GM13977 (cell line): ENCODE data around the gene NIPBL.
"Not testable (repeated sequence)": the region's sequence is repeated elsewhere in the genome, so short reads cannot be mapped to it uniquely, and the experiment has no call there.

Source experiments
- DNase-seq: peaks from one replicate; pipeline ENCODE4 v3.0.0; 2012; ENCODE audit warnings: low spot score
- in situ Hi-C: fragments of 300-500 bp; cut with MboI; formaldehyde crosslinking; loops from one replicate; pipeline ENCODE4 v1.12.0; 2022; ENCODE audit warnings: low sequenced_read_pairs, low pct_unique_long_range_greater_than_20kb, mixed read lengths, inconsistent platforms; ENCODE audit not compliant: unreplicated experiment
- TF ChIP-seq, protein P1 (sequence below): IDR thresholded peaks from 2 replicates; pipeline ENCODE4 v1.5.1; 2012; ENCODE audit warnings: mild to moderate bottlenecking, control low read depth; ENCODE audit not compliant: insufficient read depth; ENCODE audit errors: extremely low read depth, missing control alignments

NIPBL gene

DNA sequence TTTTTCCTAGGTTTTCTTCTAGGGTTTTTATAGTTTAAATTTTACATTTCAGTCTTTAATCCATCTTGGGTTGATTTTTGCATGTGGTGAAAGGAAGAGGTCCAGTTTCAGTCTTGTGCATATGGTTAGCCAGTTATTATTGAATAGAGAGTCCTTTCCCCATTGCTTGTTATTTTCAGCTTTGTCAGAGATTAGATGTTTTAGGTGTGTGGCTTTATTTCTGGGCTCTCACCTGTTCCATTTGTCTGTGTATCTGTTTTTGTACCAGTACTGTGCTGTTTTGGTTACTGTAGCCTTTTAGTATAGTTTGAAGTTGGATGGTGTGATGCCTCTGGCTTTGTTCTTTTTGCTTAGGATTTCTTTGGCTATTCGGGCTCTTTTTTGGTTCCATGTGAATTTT lies 25.8 kb downstream of the NIPBL start:
- in situ Hi-C loops: no loop called here
- DNase-seq: no peak
- TF ChIP-seq, protein P1, sequence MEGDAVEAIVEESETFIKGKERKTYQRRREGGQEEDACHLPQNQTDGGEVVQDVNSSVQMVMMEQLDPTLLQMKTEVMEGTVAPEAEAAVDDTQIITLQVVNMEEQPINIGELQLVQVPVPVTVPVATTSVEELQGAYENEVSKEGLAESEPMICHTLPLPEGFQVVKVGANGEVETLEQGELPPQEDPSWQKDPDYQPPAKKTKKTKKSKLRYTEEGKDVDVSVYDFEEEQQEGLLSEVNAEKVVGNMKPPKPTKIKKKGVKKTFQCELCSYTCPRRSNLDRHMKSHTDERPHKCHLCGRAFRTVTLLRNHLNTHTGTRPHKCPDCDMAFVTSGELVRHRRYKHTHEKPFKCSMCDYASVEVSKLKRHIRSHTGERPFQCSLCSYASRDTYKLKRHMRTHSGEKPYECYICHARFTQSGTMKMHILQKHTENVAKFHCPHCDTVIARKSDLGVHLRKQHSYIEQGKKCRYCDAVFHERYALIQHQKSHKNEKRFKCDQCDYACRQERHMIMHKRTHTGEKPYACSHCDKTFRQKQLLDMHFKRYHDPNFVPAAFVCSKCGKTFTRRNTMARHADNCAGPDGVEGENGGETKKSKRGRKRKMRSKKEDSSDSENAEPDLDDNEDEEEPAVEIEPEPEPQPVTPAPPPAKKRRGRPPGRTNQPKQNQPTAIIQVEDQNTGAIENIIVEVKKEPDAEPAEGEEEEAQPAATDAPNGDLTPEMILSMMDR: no peak

DNA sequence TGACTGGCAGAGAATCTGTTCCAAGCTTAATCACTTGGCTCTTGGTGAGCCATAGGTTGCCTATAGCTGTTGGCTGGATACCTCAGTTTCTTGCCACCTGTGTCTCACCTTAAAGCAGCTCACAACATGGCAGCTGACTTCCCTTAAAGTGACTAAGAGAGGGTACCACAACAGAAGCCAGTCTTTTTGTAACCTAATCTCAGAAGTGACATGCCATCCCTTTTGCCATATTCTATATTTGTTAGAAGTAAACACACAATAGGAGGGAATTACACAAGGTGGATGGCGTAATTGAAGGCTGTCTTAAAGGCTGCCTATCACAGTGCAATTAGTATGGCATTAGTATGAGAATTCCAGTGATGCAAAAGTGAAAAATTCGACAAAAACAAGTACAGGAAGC lies 28.1 kb downstream of the NIPBL start:
- TF ChIP-seq, protein P1: no peak
- in situ Hi-C loops: no loop called here
- no peak for DNase-seq

DNA sequence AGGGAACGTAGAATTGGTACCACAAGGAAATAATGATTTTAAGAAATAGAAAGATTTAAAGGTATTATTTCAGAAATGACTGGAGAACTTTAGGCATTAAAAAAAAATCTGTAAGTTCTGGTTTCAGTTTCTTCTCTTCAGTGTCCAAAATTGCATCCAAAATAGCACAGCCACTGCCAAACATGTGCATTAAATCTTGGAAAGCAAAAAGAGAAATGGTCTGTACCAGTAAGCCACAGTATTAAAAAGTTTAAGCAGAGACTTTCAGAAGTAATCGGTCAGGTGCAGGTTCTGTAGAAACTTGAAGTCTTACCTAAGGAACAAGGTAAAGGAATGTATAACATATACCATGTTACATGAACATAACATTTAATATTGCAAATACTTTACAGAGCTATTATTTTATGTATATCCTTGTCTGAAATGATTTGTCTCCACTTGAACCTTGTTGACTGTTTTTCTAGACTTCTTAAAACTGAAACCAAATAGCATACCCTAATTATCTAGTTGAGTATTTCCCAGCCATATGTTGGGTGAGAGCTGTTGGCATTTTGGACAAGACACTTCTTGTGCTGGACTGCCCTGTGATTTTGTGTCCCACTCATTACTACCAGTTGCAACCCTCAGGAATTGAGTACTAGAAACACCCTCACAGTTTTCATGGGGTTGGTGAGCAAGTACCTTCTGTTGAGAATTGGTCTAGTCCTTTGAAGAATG lies 32.1 kb downstream of the NIPBL start:
- DNase-seq: no peak
- in situ Hi-C loops: no loop called here
- TF ChIP-seq, protein P1: no peak

DNA sequence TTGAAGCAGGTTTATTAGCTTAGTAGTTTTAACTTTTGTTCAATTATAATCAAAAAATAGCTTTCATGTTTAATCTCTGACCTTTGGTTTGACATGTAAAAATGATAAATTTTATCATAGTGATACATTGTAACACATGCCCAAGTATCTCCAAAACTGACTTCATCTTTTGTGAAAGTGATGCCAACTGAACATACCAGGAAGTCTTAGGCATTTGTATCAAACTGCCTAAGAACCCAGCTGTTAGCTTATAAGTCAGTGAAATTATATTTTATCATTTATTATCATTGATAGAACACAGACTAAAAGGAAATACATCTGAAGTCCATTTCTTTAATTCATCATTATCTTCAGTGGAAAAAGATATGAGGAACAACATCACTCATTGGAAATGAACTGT lies 39.1 kb downstream of the NIPBL start:
- no peak for DNase-seq
- TF ChIP-seq, protein P1: no peak
- in situ Hi-C loops: no loop called here

DNA sequence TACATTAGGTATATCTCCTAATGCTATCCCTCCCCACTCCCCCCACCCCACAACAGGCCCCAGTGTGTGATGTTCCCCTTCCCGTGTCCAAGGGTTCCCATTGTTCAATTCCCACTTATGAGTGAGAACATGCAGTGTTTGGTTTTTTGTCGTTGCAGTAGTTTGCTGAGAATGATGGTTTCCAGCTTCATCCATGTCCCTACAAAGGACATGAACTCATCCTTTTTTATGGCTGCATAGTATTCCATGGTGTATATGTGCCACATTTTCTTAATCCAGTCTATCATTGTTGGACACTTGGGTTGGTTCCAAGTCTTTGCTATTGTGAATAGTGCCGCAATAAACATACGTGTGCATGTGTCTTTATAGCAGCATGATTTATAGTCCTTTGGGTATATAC lies 40.0 kb downstream of the NIPBL start:
- in situ Hi-C loops, DNase-seq: not testable (repeated sequence)

DNA sequence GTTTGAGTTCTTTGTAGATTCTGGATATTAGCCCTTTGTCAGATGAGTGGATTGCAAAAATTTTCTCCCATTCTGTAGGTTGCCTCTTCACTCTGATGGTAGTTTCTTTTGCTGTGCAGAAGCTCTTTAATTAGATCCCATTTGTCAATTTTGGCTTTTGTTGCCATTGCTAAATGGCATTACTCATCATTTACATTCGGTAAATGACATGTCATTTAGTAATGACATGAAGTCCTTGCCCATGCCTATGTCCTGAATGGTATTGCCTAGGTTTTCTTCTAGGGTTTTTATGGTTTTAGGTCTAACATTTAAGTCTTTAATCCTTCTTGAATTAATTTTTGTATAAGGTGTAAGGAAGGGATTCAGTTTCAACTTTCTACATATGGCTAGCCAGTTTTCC lies 40.8 kb downstream of the NIPBL start:
- DNase-seq, in situ Hi-C loops: not testable (repeated sequence)

DNA sequence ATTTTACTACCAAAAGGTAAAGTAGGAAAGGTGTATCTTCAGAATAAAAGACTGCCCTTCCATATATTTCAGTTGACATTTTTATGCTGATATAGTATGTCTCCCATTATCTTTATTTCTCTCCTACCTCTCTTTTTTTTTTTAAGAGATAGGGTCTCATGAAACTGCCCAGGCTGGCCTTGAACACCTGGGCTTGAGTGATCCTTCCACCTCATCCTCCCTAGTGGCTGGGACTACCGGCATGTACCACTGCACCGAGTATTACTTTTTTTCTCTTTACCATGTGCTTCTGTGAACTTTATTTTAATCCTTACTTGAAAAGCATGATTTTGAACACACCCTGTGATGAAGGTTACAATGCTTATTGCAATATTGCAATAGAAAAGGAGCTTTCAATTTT lies 42.7 kb downstream of the NIPBL start:
- no peak for DNase-seq
- TF ChIP-seq, protein P1: no peak
- in situ Hi-C loops: no loop called here

DNA sequence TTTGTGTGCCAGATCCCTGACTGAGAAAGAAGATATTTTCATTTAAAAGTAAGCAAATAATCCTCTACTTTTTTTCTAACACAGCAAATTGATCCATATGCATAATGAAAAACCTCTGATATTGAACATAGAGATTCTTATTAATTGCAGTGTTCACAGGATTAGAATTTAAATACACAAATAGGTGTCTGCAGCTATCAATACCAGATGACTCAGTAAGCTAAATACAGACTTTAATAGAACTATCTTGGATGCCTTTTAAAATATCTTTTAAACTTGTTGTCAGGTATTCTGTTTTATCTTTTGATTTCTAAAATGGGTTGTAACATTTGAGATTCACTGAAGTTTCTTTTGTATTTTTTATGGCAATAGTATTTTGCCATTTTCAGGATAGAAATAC lies 43.1 kb downstream of the NIPBL start:
- TF ChIP-seq, protein P1: no peak
- no peak for DNase-seq
- in situ Hi-C loops: no loop called here
